Stimulated activated CD8-positive, alpha-beta memory T cell treated with anti-CD3 and anti-CD28 coated beads, Interleukin-7, amount 100 ng/mL, for 48 hours (primary cell): ENCODE results near the gene KRTAP13-2.

ENCODE experiments used
- DNase-seq, 2 donors: peaks; one replicate each; pipeline ENCODE4 v3.0.0-alpha.2; 2020; ENCODE audit warnings: low read depth in 1 of 2; ENCODE audit errors: extremely low read depth in 1 of 2

The KRTAP13-2 gene

DNA sequence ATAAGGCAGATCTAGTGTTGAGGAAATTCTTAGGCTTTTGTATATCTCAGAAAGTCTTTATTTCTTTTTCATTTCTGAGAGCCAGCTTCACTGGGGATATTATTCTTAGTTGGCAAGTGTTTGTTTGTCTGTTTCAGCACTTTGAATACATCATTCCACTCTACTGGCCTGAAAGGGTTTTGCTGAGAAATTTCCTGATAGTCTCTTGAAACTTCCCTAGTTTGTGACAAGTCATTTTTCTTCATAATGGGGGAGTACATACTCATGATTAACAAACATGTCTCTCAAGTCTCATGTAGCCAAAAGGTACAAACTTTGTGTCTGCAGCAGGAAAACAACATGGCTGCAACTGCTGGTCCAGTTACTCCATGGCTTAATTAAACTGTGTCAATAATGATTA lies 45.7 kb downstream of the KRTAP13-2 start:
- DNase-seq = no peak
